B cell (primary cell): Measurements from ENCODE around the gene EMP2. TPM values are rescaled to one million over a fixed set of nuclear protein-coding genes. Genes with fewer than 3 reads are reported as not detected.

Experiments
- ATAC-seq: fragments of 200-7000 bp; cut with Tn5 transposase; one replicate; pipeline ENCODE4 v1.10.0; 2021; ENCODE audit warnings: low read depth, mild to moderate bottlenecking, moderate number of reproducible peaks, moderate library complexity
- CTCF ChIA-PET: fragments of 350-600 bp; sonication (Branson Sonifier 250); formaldehyde crosslinking; loops from one replicate; lab custom pipeline; 2021; ENCODE audit warnings: antibody characterized with exemption, inconsistent platforms; lab: Charles Lee
- POLR2A ChIA-PET: fragments of 350-600 bp; sonication (Branson Sonifier 250); formaldehyde crosslinking; loops from one replicate; lab custom pipeline; 2021; ENCODE audit warnings: antibody characterized with exemption; lab: Charles Lee
- DNase-seq: peaks from one replicate; pipeline ENCODE4 v3.0.0; 2013
- H2AFZ ChIP-seq: 2 replicates; pipeline ENCODE4 v1.6.1; 2012; ENCODE audit warnings: mild to moderate bottlenecking, low read depth, low read length; ENCODE audit not compliant: insufficient read depth, poor library complexity, severe bottlenecking
- H3K27ac ChIP-seq, 2 donors: 1 replicate in 1 of 2; 2 replicates in 1 of 2; pipeline ENCODE4 v1.5.1; 2012 to 2013; ENCODE audit warnings: low read length in 2 of 2, mild to moderate bottlenecking in 2 of 2, moderate library complexity in 1 of 2
- H3K27me3 ChIP-seq, 4 experiments: fragments of 200-600 bp in 1 of 4; sonication (generic) in 1 of 4; replicated peaks in 1 of 4; 1 replicate in 2 of 4; 2 replicates in 2 of 4; pipeline versions ENCODE4 v1.6.1 to v1.7.0; 2013 to 2016; ENCODE audit warnings: low read length in 3 of 4, mild to moderate bottlenecking in 2 of 4, mixed read lengths in 1 of 4, moderate library complexity in 1 of 4; ENCODE audit not compliant: insufficient read depth in 4 of 4, control insufficient read depth in 3 of 4; ENCODE audit errors: control extremely low read depth in 1 of 4
- H3K36me3 ChIP-seq, 2 experiments: replicated peaks in 1 of 2; 1 replicate in 1 of 2; 2 replicates in 1 of 2; pipeline versions ENCODE4 v1.6.1 to v1.7.1; 2013; ENCODE audit warnings: low read length in 1 of 2; ENCODE audit not compliant: insufficient read depth in 2 of 2, control insufficient read depth in 1 of 2; ENCODE audit errors: control extremely low read depth in 1 of 2, extremely low read depth in 1 of 2
- H3K4me1 ChIP-seq, 2 donors: fragments of 200-600 bp in 1 of 2; sonication (generic) in 1 of 2; 1 replicate in 1 of 2; 2 replicates in 1 of 2; pipeline versions ENCODE4 v1.5.1 to v1.6.1; 2013 to 2017; ENCODE audit warnings: low read length in 2 of 2; ENCODE audit not compliant: control insufficient read depth in 2 of 2, insufficient read depth in 2 of 2
- H3K4me2 ChIP-seq: replicated peaks from 2 replicates; pipeline ENCODE3; 2012; ENCODE audit warnings: mild to moderate bottlenecking, low read depth, low read length; ENCODE audit not compliant: poor library complexity, severe bottlenecking
- H3K4me3 ChIP-seq, 5 experiments: fragments of 200-600 bp in 1 of 5; sonication (generic) in 1 of 5; 1 replicate in 3 of 5; 2 replicates in 2 of 5; pipeline versions ENCODE4 v1.5.1 to v1.7.0; 2011 to 2016; ENCODE audit warnings: low read length in 4 of 5, mild to moderate bottlenecking in 4 of 5, low read depth in 2 of 5, control low read depth in 1 of 5, moderate library complexity in 1 of 5; ENCODE audit not compliant: insufficient read depth in 1 of 5; ENCODE audit errors: control extremely low read depth in 1 of 5, extremely low read depth in 1 of 5
- H3K79me2 ChIP-seq: fragments of 200-600 bp; sonication (generic); one replicate; pipeline ENCODE4 v1.6.0; 2016; ENCODE audit warnings: low read length; ENCODE audit not compliant: control insufficient read depth, insufficient read depth
- H3K9ac ChIP-seq: fragments of 200-600 bp; sonication (generic); 2 replicates; pipeline ENCODE4 v1.6.1; 2017; ENCODE audit warnings: mild to moderate bottlenecking, low read length, moderate library complexity
- H3K9me3 ChIP-seq, 3 donors: one replicate each; pipeline versions ENCODE4 v1.6.1 to v1.7.1; 2013; ENCODE audit warnings: low read length in 2 of 3; ENCODE audit not compliant: control insufficient read depth in 2 of 3, insufficient read depth in 1 of 3; ENCODE audit errors: control extremely low read depth in 1 of 3
- H4K20me1 ChIP-seq: 2 replicates; pipeline ENCODE4 v1.6.0; 2012; ENCODE audit warnings: mild to moderate bottlenecking, low read length; ENCODE audit not compliant: insufficient read depth, control insufficient read depth, poor library complexity, severe bottlenecking
- H3K27ac Mint-ChIP-seq: one replicate; pipeline ENCODE4 v1.8.0; 2021; ENCODE audit warnings: mixed read lengths
- H3K27me3 Mint-ChIP-seq: one replicate; pipeline ENCODE4 v1.8.0; 2021; ENCODE audit warnings: mixed read lengths
- H3K4me1 Mint-ChIP-seq: one replicate; pipeline ENCODE4 v1.8.0; 2021; ENCODE audit warnings: mixed read lengths
- H3K4me3 Mint-ChIP-seq: one replicate; pipeline ENCODE4 v1.8.0; 2021; ENCODE audit warnings: mixed read lengths
- H3K9me3 Mint-ChIP-seq: one replicate; pipeline ENCODE4 v1.8.0; 2022; ENCODE audit warnings: mixed read lengths; ENCODE audit not compliant: insufficient read depth
- EZH2 ChIP-seq: IDR thresholded peaks from 2 replicates; pipeline ENCODE4 v1.6.1; 2012; ENCODE audit warnings: borderline replicate concordance, low read depth, mild to moderate bottlenecking, moderate library complexity, low read length; ENCODE audit not compliant: insufficient read depth, poor library complexity, severe bottlenecking
- WGBS: methylation state at CpG from one replicate; pipeline ENCODE4 v1.1.5; 2013; ENCODE audit warnings: missing lambda C conversion rate; ENCODE audit not compliant: insufficient coverage; 5-methylcytosine and 5-hydroxymethylcytosine counted together
- intact Hi-C: fragments of 100-400 bp; cut with micrococcal nuclease; formaldehyde crosslinking; loops from one replicate; pipeline ENCODE4 v1.10.0; 2022
- polyA plus RNA-seq: library from polyadenylated mRNA; depleted of rRNA; stranded (reverse); fragments of >200 nt; gene quantifications from 2 replicates; pipeline ENCODE4 v1.2.3, GENCODE V29; 2012
- total RNA-seq, 2 donors: library from RNA; stranded (reverse); fragments of 120-200 nt in 1 of 2; gene quantifications; 1 replicate in 1 of 2; 2 replicates in 1 of 2; pipeline versions ENCODE4 v1.2.3 to v1.2.4, GENCODE V29; 2013 to 2022
- TF ChIP-seq, protein P1 (sequence below): fragments of 200-600 bp; IDR thresholded peaks from one replicate; pipeline ENCODE4 v1.8.0; 2022; ENCODE audit warnings: antibody characterized with exemption, mild to moderate bottlenecking

Gene EMP2
- total and polyA plus RNA-seq, 2 donors (not counting 1 experiment from before 2014, with no cell fraction given): 0.01 TPM; not detected in 1

DNA sequence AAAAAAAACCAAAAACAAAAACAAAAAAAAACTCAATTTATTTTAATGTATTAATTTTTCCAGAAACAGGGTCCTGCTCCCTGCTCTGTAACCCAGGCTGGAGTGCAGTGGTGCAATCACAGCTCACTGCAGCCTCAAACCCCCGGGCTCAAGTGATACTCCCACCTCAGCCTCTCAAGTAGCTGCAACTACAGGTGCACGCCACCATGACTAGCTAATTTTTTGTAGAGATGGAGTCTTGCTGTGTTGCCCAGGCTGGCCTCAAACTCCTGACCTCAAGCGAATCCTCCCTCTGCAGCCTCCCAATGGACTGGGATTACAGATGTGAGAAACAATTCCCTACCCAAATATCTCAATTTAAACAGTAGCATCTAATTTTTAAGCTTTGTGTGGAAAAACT lies 25.2 kb upstream of the EMP2 start:
- DNase-seq: no peak
- no peaks in the 10 kb centered on the region for H3K36me3 ChIP-seq
- Mint-ChIP-seq H3K9me3 (no peaks in the 10 kb centered on the region), H3K27ac (no peak overlapping the region), H3K4me1 (no peaks in the 10 kb centered on the region), H3K27me3 (peaks cover 10% of the 10 kb centered on the region), H3K4me3 (no peak overlapping the region)
- no peak overlapping the region for H3K9ac ChIP-seq
- CTCF ChIA-PET: no interaction called here
- H3K4me3 ChIP-seq: no peak overlapping the region
- no CpG with 5 or more reads among the region's 3 CpGs for WGBS
- H4K20me1 ChIP-seq: no peaks in the 10 kb centered on the region
- H3K27ac ChIP-seq: no peak overlapping the region
- intact Hi-C loops: no loop called here
- ATAC-seq: no peak
- no peak overlapping the region for H3K4me2 ChIP-seq
- H3K79me2 ChIP-seq: no peaks in the 10 kb centered on the region
- POLR2A ChIA-PET: interaction anchor here (0.7 kb wide), 1 partner anchor 33 kb away, joined by 3 read pairs; no protein-coding TSS in a partner anchor
- H3K4me1 ChIP-seq: no peaks in the 10 kb centered on the region
- H3K27me3 ChIP-seq: peaks cover 0 to 8% (median 1%) of the 10 kb centered on the region in 4 experiments
- H2AFZ ChIP-seq: no peak overlapping the region
- H3K9me3 ChIP-seq: no peaks in the 10 kb centered on the region
- TF ChIP-seq, protein P1, sequence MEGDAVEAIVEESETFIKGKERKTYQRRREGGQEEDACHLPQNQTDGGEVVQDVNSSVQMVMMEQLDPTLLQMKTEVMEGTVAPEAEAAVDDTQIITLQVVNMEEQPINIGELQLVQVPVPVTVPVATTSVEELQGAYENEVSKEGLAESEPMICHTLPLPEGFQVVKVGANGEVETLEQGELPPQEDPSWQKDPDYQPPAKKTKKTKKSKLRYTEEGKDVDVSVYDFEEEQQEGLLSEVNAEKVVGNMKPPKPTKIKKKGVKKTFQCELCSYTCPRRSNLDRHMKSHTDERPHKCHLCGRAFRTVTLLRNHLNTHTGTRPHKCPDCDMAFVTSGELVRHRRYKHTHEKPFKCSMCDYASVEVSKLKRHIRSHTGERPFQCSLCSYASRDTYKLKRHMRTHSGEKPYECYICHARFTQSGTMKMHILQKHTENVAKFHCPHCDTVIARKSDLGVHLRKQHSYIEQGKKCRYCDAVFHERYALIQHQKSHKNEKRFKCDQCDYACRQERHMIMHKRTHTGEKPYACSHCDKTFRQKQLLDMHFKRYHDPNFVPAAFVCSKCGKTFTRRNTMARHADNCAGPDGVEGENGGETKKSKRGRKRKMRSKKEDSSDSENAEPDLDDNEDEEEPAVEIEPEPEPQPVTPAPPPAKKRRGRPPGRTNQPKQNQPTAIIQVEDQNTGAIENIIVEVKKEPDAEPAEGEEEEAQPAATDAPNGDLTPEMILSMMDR: no peak
- TF ChIP-seq EZH2: no peak

DNA sequence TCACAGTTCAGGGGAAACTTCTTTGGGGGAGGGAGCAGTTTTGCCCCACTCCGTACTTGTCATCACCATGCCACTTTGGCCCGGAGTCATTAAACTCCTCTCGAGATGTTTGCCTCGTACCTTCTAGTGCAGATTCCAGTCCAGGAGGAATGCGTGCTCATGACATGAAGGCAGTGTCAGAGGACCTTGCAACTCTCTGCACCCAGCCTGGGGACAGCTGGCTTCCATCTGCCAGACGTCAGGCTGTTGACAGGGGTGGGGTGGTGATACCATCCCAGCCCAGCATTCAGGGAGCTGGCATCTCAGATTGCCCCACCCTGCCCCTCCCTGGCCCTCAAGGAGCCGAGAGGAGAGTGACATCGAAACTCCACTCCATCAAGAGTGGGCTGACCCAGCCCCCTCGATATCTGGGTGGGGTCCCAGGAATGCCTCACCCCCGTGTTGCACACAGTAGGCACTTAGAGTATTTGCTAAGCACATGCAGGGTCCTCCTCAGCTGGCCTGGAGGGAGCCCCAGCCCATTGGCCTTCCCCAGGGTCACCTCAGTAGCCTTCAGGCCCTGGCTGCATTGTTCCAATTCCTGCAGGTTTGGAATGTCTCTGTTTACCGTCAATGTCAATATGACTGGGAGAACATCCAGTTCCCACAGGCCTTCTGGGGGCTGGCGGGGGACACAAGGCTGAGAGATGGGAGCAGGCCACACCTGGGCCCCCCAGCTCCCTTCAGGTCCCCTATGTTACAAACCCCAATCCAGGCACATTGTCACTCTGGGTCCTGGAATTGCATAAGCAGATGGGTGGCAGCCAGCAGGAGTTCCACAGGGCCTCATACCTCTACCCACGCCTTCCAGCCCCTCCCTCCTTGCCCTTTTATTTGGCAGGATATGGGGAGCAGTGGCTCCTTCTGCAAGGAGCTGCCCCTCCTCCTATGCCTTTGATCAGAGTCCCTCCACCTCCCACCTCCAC lies 21.3 kb upstream of the EMP2 start:
- H3K9ac ChIP-seq: no peak overlapping the region
- H3K36me3 ChIP-seq: no peaks in the 10 kb centered on the region
- H2AFZ ChIP-seq: no peak overlapping the region
- H3K27ac ChIP-seq: no peak overlapping the region
- H3K4me3 Mint-ChIP-seq: no peak overlapping the region
- peaks cover 0 to 11% (median under 1%) of the 10 kb centered on the region in 4 experiments for H3K27me3 ChIP-seq
- H3K27ac Mint-ChIP-seq: no peak overlapping the region
- peaks cover 0 to 5% (median 0%) of the 10 kb centered on the region in 3 donors for H3K9me3 ChIP-seq
- ATAC-seq: no peak
- 85% methylated on average over 12 of the region's 13 CpGs for WGBS
- H3K4me1 Mint-ChIP-seq: peaks cover 32% of the 10 kb centered on the region
- peaks cover 22% of the 10 kb centered on the region for H3K27me3 Mint-ChIP-seq
- ChIA-PET CTCF (no interaction called here), POLR2A (no interaction called here)
- H3K4me3 ChIP-seq: no peak overlapping the region
- TF ChIP-seq EZH2: no peak
- TF ChIP-seq, protein P1: no peak
- DNase-seq: no peak
- intact Hi-C loops: no loop called here
- no peaks in the 10 kb centered on the region for H4K20me1 ChIP-seq
- H3K79me2 ChIP-seq: no peaks in the 10 kb centered on the region
- peaks cover 19 to 32% of the 10 kb centered on the region in 2 donors for H3K4me1 ChIP-seq
- H3K9me3 Mint-ChIP-seq: no peaks in the 10 kb centered on the region
- no peak overlapping the region for H3K4me2 ChIP-seq
